Bone marrow (tissue), 2 donors: ENCODE results near the gene ANKRD2.

Source experiments
- DNase-seq, 2 donors: peaks; one replicate each; lab custom pipeline; 2025; lab: John Stamatoyannopoulos, UW

Gene ANKRD2

GRCh38 chr10:97596101-97597082, 23.8 kb downstream of the ANKRD2 start:
- DNase-seq: no peak

- DNase-seq: no peak
Observed at GRCh38 chr10:97597778-97598177, 25.2 kb downstream of the ANKRD2 start.

- DNase-seq: no peak
Observed at GRCh38 chr10:97598407-97599271, 26.1 kb downstream of the ANKRD2 start.

- DNase-seq: no peak
Observed at GRCh38 chr10:97599272-97599619, 26.7 kb downstream of the ANKRD2 start.

- no peak for DNase-seq
Observed at GRCh38 chr10:97600616-97601015, 28.0 kb downstream of the ANKRD2 start.

- DNase-seq: no peak
Observed at GRCh38 chr10:97601268-97602215, 29.0 kb downstream of the ANKRD2 start.

- no peak for DNase-seq
Observed at GRCh38 chr10:97607095-97607636, 34.6 kb downstream of the ANKRD2 start.

- no peak for DNase-seq
Observed at GRCh38 chr10:97608991-97609561, 36.5 kb downstream of the ANKRD2 start.

- no peak for DNase-seq
Observed at GRCh38 chr10:97611473-97611872, 38.9 kb downstream of the ANKRD2 start.

GRCh38 chr10:97612386-97612785, 39.8 kb downstream of the ANKRD2 start:
- DNase-seq: no peak

- DNase-seq: no peak
Observed at GRCh38 chr10:97618285-97618684, 45.7 kb downstream of the ANKRD2 start.

GRCh38 chr10:97618733-97619132, 46.2 kb downstream of the ANKRD2 start:
- no peak for DNase-seq

- no peak for DNase-seq
Observed at GRCh38 chr10:97623277-97623676, 50.7 kb downstream of the ANKRD2 start.

GRCh38 chr10:97627731-97628130, 55.2 kb downstream of the ANKRD2 start:
- DNase-seq: no peak

GRCh38 chr10:97628228-97628627, 55.6 kb downstream of the ANKRD2 start:
- no peak for DNase-seq

- no peak for DNase-seq
Observed at GRCh38 chr10:97629289-97629688, 56.7 kb downstream of the ANKRD2 start.

- DNase-seq: no peak
Observed at GRCh38 chr10:97631098-97631497, 58.5 kb downstream of the ANKRD2 start.

- DNase-seq: peak in 1 of 2 donors; percentile 65
Observed at GRCh38 chr10:97632949-97633884, 60.6 kb downstream of the ANKRD2 start, which contains the start of gene MORN4. TSS of gene MORN4 (minus strand) at chr10:97633500. CDS start at chr10:97619653, 13,847 bp downstream.
